Neural cell (in vitro differentiated cells): ENCODE data around the gene POLD4. TPM values are rescaled to one million over a fixed set of nuclear protein-coding genes. Genes with fewer than 3 reads are reported as not detected.

ENCODE experiments used
- H2AFZ ChIP-seq: fragments of 200-600, 300-800 bp; sonication (generic), shearing (Covaris generic); 2 replicates; pipeline ENCODE4 v1.6.0; 2014; ENCODE audit warnings: low read depth, mild to moderate bottlenecking, antibody characterized with exemption, low read length, moderate library complexity
- H3F3A ChIP-seq: fragments of 200-600 bp; shearing (Covaris generic); 2 replicates; pipeline ENCODE4 v1.6.1; 2016; ENCODE audit warnings: mild to moderate bottlenecking, moderate library complexity, mixed read lengths, antibody characterized with exemption, low read length; ENCODE audit not compliant: insufficient read depth, poor library complexity, severe bottlenecking
- H3K27ac ChIP-seq: fragments of 200-600, 300-800 bp; sonication (generic), shearing (Covaris generic); 2 replicates; pipeline ENCODE4 v1.5.1; 2014; ENCODE audit warnings: mild to moderate bottlenecking, low read length, moderate library complexity
- H3K27me3 ChIP-seq: fragments of 300-800, 200-600 bp; sonication (generic), shearing (Covaris generic); 2 replicates; pipeline ENCODE4 v1.6.0; 2014; ENCODE audit warnings: mild to moderate bottlenecking, low read depth, low read length, moderate library complexity; ENCODE audit not compliant: insufficient read depth
- H3K36me3 ChIP-seq: fragments of 300-800, 200-600 bp; sonication (generic), shearing (Covaris generic); 2 replicates; pipeline ENCODE4 v1.5.1; 2014; ENCODE audit warnings: mild to moderate bottlenecking, antibody characterized with exemption, low read length, moderate library complexity; ENCODE audit not compliant: insufficient read depth
- H3K4me2 ChIP-seq: fragments of 300-800, 200-600 bp; sonication (generic), shearing (Covaris generic); 2 replicates; pipeline ENCODE4 v1.6.0; 2014; ENCODE audit warnings: mild to moderate bottlenecking, low read length
- H3K4me3 ChIP-seq: fragments of 300-800, 200-600 bp; sonication (generic), shearing (Covaris generic); 2 replicates; pipeline ENCODE4 v1.5.1; 2014; ENCODE audit warnings: mild to moderate bottlenecking, low read length, moderate library complexity
- H3K79me2 ChIP-seq: fragments of 200-600 bp; shearing (Covaris generic); replicated peaks from 2 replicates; pipeline ENCODE4 v1.6.0; 2014; ENCODE audit warnings: mild to moderate bottlenecking, low read length, moderate library complexity; ENCODE audit not compliant: insufficient read depth
- H3K9ac ChIP-seq: fragments of 300-800, 200-600 bp; sonication (generic), shearing (Covaris generic); 2 replicates; pipeline ENCODE4 v1.6.1; 2016; ENCODE audit warnings: mild to moderate bottlenecking, low read length, mixed read lengths
- H3K9me2 ChIP-seq: fragments of 200-600 bp; shearing (Covaris generic); 2 replicates; pipeline ENCODE4 v1.6.1; 2016; ENCODE audit warnings: mild to moderate bottlenecking, low read length, mixed read lengths; ENCODE audit not compliant: insufficient read depth
- H3K9me3 ChIP-seq: fragments of 200-600, 300-800 bp; sonication (generic), shearing (Covaris generic); 2 replicates; pipeline ENCODE4 v1.6.1; 2016; ENCODE audit warnings: mild to moderate bottlenecking, mixed run types, low read length, moderate library complexity, mixed read lengths
- H4K20me1 ChIP-seq: fragments of 200-600 bp; shearing (Covaris generic); 2 replicates; pipeline ENCODE4 v1.6.1; 2016; ENCODE audit warnings: mild to moderate bottlenecking, mixed run types; ENCODE audit not compliant: insufficient read depth
- EP300 ChIP-seq: fragments of 450-650 bp; conservative IDR thresholded peaks from 2 replicates; pipeline ENCODE4 v1.6.1; 2014; ENCODE audit warnings: antibody characterized with exemption, mild to moderate bottlenecking, moderate library complexity; ENCODE audit not compliant: poor library complexity, severe bottlenecking
- EZH2 ChIP-seq: fragments of 200-600, 300-800 bp; shearing (Covaris generic), sonication (generic); IDR thresholded peaks from 2 replicates; pipeline ENCODE4 v1.6.1; 2014; ENCODE audit warnings: antibody characterized with exemption, low read length, borderline replicate concordance, mild to moderate bottlenecking; ENCODE audit not compliant: insufficient read depth, poor library complexity, severe bottlenecking
- MXI1 ChIP-seq: fragments of 450-650 bp; conservative IDR thresholded peaks from 2 replicates; pipeline ENCODE4 v1.6.1; 2014; ENCODE audit warnings: antibody characterized with exemption, mild to moderate bottlenecking; ENCODE audit not compliant: poor library complexity, severe bottlenecking
- POLR2AphosphoS5 ChIP-seq: IDR thresholded peaks from 2 replicates; pipeline ENCODE4 v1.6.1; 2012
- RAD21 ChIP-seq: fragments of 450-650 bp; conservative IDR thresholded peaks from 2 replicates; pipeline ENCODE4 v1.6.1; 2014; ENCODE audit warnings: antibody characterized with exemption, mild to moderate bottlenecking, moderate library complexity
- SMC3 ChIP-seq: fragments of 450-650 bp; conservative IDR thresholded peaks from 2 replicates; pipeline ENCODE4 v1.6.1; 2014; ENCODE audit warnings: antibody characterized with exemption, mild to moderate bottlenecking, moderate library complexity; ENCODE audit not compliant: poor library complexity
- TAF1 ChIP-seq: IDR thresholded peaks from 2 replicates; pipeline ENCODE4 v1.6.1; 2012; ENCODE audit warnings: low read depth
- polyA plus RNA-seq: library from polyadenylated mRNA; depleted of rRNA; stranded (reverse); fragments of >200 nt; gene quantifications from 2 replicates; pipeline ENCODE4 v1.2.3, GENCODE V29; 2014
- TF ChIP-seq, protein P1 (sequence below): fragments of 450-650 bp; IDR thresholded peaks from 2 replicates; pipeline ENCODE4 v1.5.1; 2014; ENCODE audit warnings: antibody characterized with exemption, mild to moderate bottlenecking, moderate library complexity; ENCODE audit not compliant: poor library complexity, severe bottlenecking
- TF ChIP-seq, protein P2 (sequence below): IDR thresholded peaks from 2 replicates; pipeline ENCODE4 v1.6.1; 2012; ENCODE audit warnings: borderline replicate concordance

The POLD4 gene
- polyA plus RNA-seq, 1 donor from 2014 or later: 6.8 TPM

DNA sequence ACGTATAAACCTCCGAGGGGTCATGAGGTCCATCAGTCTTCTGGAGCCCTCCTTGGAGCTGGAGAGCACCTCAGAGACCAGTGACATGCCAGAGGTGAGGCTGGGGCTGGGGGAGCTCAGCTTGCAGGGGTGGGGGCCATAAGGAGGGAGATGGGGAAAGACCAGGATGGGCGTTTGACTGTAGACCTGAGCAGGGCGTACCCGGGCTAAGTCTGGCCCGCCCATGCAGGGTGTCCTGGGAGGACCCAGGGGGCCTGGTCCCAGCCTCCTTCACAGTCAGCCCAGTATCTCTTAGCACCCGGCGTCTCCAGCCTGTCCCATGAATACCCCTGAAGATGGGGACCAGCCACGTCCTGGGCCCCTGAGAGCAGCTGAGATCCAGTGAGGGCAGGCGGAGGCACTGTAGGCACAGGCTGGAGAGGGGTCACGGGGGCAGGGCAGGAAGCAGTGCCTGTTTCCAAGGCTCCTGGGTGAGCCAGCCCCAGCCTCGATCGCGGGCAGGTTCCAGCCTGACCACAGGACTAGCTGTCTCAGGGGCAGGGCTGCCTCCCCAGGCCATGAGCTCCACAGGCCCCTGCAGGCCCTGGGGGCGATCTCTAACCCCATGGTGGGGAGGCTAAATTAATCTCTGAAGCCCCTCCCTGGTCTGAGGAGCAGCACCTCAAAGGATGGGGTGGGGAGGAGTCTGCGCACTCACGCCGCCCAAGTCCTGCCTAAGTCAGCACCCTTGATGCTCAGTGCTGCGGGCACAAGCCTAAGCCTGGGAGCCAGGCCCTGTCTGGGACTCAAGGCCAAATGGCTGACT lies 42.9 kb downstream of the POLD4 start:
- H3K27ac ChIP-seq: no peak overlapping the region
- TF ChIP-seq, protein P1, sequence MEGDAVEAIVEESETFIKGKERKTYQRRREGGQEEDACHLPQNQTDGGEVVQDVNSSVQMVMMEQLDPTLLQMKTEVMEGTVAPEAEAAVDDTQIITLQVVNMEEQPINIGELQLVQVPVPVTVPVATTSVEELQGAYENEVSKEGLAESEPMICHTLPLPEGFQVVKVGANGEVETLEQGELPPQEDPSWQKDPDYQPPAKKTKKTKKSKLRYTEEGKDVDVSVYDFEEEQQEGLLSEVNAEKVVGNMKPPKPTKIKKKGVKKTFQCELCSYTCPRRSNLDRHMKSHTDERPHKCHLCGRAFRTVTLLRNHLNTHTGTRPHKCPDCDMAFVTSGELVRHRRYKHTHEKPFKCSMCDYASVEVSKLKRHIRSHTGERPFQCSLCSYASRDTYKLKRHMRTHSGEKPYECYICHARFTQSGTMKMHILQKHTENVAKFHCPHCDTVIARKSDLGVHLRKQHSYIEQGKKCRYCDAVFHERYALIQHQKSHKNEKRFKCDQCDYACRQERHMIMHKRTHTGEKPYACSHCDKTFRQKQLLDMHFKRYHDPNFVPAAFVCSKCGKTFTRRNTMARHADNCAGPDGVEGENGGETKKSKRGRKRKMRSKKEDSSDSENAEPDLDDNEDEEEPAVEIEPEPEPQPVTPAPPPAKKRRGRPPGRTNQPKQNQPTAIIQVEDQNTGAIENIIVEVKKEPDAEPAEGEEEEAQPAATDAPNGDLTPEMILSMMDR: no peak
- no peak for TF ChIP-seq MXI1
- TF ChIP-seq SMC3: no peak
- no peak for TF ChIP-seq POLR2AphosphoS5
- TF ChIP-seq TAF1: no peak
- no peak for TF ChIP-seq EP300
- TF ChIP-seq, protein P2, sequence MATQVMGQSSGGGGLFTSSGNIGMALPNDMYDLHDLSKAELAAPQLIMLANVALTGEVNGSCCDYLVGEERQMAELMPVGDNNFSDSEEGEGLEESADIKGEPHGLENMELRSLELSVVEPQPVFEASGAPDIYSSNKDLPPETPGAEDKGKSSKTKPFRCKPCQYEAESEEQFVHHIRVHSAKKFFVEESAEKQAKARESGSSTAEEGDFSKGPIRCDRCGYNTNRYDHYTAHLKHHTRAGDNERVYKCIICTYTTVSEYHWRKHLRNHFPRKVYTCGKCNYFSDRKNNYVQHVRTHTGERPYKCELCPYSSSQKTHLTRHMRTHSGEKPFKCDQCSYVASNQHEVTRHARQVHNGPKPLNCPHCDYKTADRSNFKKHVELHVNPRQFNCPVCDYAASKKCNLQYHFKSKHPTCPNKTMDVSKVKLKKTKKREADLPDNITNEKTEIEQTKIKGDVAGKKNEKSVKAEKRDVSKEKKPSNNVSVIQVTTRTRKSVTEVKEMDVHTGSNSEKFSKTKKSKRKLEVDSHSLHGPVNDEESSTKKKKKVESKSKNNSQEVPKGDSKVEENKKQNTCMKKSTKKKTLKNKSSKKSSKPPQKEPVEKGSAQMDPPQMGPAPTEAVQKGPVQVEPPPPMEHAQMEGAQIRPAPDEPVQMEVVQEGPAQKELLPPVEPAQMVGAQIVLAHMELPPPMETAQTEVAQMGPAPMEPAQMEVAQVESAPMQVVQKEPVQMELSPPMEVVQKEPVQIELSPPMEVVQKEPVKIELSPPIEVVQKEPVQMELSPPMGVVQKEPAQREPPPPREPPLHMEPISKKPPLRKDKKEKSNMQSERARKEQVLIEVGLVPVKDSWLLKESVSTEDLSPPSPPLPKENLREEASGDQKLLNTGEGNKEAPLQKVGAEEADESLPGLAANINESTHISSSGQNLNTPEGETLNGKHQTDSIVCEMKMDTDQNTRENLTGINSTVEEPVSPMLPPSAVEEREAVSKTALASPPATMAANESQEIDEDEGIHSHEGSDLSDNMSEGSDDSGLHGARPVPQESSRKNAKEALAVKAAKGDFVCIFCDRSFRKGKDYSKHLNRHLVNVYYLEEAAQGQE: no peak
- no peak for TF ChIP-seq RAD21
- TF ChIP-seq EZH2: no peak
- H3K9ac ChIP-seq: no peak overlapping the region
- no peaks in the 10 kb centered on the region for H3K27me3 ChIP-seq
- no peaks in the 10 kb centered on the region for H4K20me1 ChIP-seq
- H3K36me3 ChIP-seq: no peaks in the 10 kb centered on the region
- no peaks in the 10 kb centered on the region for H3K79me2 ChIP-seq
- no peak overlapping the region for H3K4me2 ChIP-seq
- no peaks in the 10 kb centered on the region for H3K9me2 ChIP-seq
- H3K9me3 ChIP-seq: no peaks in the 10 kb centered on the region
- no peaks in the 10 kb centered on the region for H3F3A ChIP-seq
- no peak overlapping the region for H3K4me3 ChIP-seq
- H2AFZ ChIP-seq: no peak overlapping the region

DNA sequence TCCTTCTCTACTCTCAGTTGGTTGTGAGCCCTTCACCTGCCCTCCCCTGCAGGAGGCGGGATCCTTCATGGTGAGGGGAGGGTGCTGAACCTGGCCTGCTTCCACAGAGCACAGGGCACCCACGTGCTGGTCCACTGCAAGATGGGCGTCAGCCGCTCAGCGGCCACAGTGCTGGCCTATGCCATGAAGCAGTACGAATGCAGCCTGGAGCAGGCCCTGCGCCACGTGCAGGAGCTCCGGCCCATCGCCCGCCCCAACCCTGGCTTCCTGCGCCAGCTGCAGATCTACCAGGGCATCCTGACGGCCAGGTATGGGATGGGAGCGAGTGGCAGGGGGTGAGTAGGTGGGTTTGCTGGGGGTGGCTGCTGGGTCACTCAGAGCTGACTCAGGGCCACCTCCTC lies 43.7 kb downstream of the POLD4 start:
- no peak overlapping the region for H3K4me3 ChIP-seq
- no peak overlapping the region for H3K27ac ChIP-seq
- H3K79me2 ChIP-seq: no peaks in the 10 kb centered on the region
- no peaks in the 10 kb centered on the region for H3K36me3 ChIP-seq
- no peak overlapping the region for H3K9ac ChIP-seq
- H3F3A ChIP-seq: no peaks in the 10 kb centered on the region
- no peaks in the 10 kb centered on the region for H3K9me3 ChIP-seq
- no peaks in the 10 kb centered on the region for H4K20me1 ChIP-seq
- H2AFZ ChIP-seq: no peak overlapping the region
- H3K27me3 ChIP-seq: no peaks in the 10 kb centered on the region
- no peak for TF ChIP-seq MXI1
- TF ChIP-seq, protein P1: no peak
- TF ChIP-seq TAF1: no peak
- no peak for TF ChIP-seq POLR2AphosphoS5
- no peak overlapping the region for H3K4me2 ChIP-seq
- H3K9me2 ChIP-seq: no peaks in the 10 kb centered on the region
